ENCODE measurements around the gene WNT7B.

WNT7B gene

DNA sequence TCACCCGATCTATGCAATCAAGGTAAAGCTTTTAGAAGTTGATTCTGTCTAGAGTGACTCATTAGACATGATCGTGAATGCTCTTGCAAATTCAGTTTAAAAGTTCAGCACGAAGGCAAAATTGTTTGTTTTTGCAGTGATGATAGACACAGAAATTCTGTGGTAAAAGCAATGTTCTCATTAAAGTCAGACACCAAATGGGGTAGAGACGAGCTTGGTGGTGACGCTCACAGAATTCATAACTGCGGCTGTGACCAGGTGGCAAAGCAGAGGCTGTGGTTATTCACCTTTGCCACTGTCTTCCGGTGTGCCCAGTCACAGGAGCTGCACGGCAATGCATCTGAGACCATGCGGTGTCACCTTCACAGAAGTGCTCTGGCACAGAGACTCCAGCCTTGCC is 83.4 kb downstream of the WNT7B start:
- WGBS (ENCODE audit: insufficient coverage, insufficient read length): no CpG with 5 or more reads among the region's 9 CpGs
- Histone ChIP-seq H3K4me1 (ENCODE audit: control insufficient read depth, insufficient read depth, low read length) (peaks cover 5% of the 10 kb centered on the region; the same call in 1 of the 2 replicates), H3K27me3 (ENCODE audit: control insufficient read depth, insufficient read depth, low read length) (no peaks in the 10 kb centered on the region), H3K27ac (ENCODE audit: low read length) (no peak overlapping the region), H3K36me3 (ENCODE audit: control insufficient read depth, insufficient read depth, low read length) (no peaks in the 10 kb centered on the region), H3K4me3 (ENCODE audit: low read length) (no peak overlapping the region), H3K9me3 (ENCODE audit: control insufficient read depth, insufficient read depth, low read length) (no peaks in the 10 kb centered on the region)
- DNase-seq (ENCODE audit: low read depth, low spot score): no peak

GRCh38 chr22:45892681-45893461 is 84.1 kb downstream of the WNT7B start:
- WGBS (ENCODE audit: insufficient coverage, insufficient read length): no CpG with 5 or more reads among the region's 16 CpGs

DNA sequence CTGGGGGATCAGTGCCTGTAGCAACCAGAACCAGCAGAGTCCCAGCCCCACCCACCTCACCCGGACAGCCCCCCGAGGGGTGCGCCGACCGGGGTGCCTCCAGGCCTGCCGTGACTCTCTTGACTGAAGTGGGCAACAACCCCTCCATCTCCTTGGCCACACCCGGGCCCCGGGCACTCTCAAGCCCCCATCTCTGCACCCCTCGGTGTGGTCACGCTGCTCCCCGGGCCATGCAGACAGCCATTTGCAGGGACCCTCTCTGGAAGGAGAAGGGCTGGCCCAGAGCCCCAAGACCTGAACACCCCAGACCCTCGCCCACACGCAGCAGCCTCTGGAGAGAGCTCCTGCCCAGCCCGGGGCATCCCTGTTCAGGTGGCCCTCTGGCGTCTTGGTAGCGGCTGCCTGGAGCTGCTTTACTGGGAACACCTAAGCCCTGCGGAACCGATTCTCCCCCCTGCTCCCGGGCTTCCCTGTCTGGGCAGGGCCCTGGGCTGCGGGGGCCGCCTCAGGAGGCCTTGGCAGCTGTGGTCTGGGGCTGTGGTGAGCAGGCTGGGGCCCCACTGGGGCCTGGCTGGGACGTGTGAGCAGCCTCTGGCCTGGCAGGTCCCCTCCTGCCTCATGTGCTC is 84.9 kb downstream of the WNT7B start:
- Histone ChIP-seq H3K4me3 (ENCODE audit: low read length) (no peak overlapping the region), H3K27me3 (ENCODE audit: control insufficient read depth, insufficient read depth, low read length) (no peaks in the 10 kb centered on the region), H3K9me3 (ENCODE audit: control insufficient read depth, insufficient read depth, low read length) (no peaks in the 10 kb centered on the region), H3K4me1 (ENCODE audit: control insufficient read depth, insufficient read depth, low read length) (peaks cover 5% of the 10 kb centered on the region; the same call in 1 of the 2 replicates), H3K27ac (ENCODE audit: low read length) (no peak overlapping the region), H3K36me3 (ENCODE audit: control insufficient read depth, insufficient read depth, low read length) (no peaks in the 10 kb centered on the region)
- no CpG with 5 or more reads among the region's 22 CpGs for WGBS (ENCODE audit: insufficient coverage, insufficient read length)
- no peak for DNase-seq (ENCODE audit: low read depth, low spot score)

More at GRCh38 chr22:45892681-45893461, 84.1 kb downstream of the WNT7B start:
- peaks cover 5% of the 10 kb centered on the region; the same call in 1 of the 2 replicates for H3K4me1 ChIP-seq (ENCODE audit: control insufficient read depth, insufficient read depth, low read length)
- H3K27ac ChIP-seq (ENCODE audit: low read length): no peak overlapping the region
- H3K9me3 ChIP-seq (ENCODE audit: control insufficient read depth, insufficient read depth, low read length): no peaks in the 10 kb centered on the region
- H3K27me3 ChIP-seq (ENCODE audit: control insufficient read depth, insufficient read depth, low read length): no peaks in the 10 kb centered on the region
- no peak overlapping the region for H3K4me3 ChIP-seq (ENCODE audit: low read length)
- H3K36me3 ChIP-seq (ENCODE audit: control insufficient read depth, insufficient read depth, low read length): no peaks in the 10 kb centered on the region
- no peak for DNase-seq (ENCODE audit: low read depth, low spot score)

DNA sequence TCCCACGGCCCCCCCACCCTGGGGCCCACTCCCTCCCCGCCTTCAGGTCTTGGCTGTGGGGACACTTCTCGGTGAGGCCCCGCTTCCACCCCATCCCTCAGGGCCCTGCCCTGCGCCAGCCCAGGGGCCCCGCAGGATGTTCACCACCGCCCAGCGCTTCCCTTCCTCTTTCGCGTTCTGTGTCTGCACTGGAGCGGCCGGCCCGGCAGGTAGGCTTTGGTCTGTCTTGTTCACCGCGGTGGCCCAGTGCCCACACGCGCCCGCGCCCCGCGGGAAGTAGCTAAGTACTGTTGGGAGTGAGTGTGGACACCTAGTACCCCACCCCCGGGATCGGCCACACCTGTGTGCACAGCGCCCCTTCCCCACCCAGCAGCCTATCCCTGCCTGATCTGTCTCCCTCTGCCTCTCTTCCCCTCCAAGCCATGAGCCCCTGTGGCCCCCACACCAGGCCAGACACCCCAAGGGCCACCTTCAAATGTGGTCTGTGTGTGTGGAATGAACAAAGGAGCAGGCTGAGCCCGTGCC is 85.4 kb downstream of the WNT7B start:
- no peak for DNase-seq (ENCODE audit: low read depth, low spot score)
- Histone ChIP-seq H3K27ac (ENCODE audit: low read length) (no peak overlapping the region), H3K36me3 (ENCODE audit: control insufficient read depth, insufficient read depth, low read length) (no peaks in the 10 kb centered on the region), H3K4me3 (ENCODE audit: low read length) (no peak overlapping the region), H3K9me3 (ENCODE audit: control insufficient read depth, insufficient read depth, low read length) (no peaks in the 10 kb centered on the region), H3K27me3 (ENCODE audit: control insufficient read depth, insufficient read depth, low read length) (no peaks in the 10 kb centered on the region), H3K4me1 (ENCODE audit: control insufficient read depth, insufficient read depth, low read length) (peaks cover 3% of the 10 kb centered on the region; the same call in 1 of the 2 replicates)
- no CpG with 5 or more reads among the region's 25 CpGs for WGBS (ENCODE audit: insufficient coverage, insufficient read length)

DNA sequence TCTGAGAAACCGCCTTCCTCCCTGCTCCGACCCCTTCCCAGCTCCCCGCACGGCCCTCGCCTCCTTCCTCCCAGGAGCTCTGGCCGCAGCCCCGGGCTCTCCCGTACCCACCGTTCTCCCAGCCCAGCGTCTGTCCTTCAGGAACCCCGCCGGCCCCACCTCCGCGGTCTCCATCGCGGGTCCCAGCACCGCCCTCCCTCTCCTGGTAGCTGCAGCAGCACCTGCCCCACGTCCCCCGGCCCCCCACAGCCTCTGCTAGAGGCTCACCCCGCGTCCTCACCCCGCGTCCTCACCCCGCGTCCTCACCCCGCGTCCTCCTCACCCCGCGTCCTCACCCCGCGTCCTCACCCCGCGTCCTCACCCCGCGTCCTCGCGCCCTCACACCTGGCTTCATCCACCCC is 85.9 kb downstream of the WNT7B start:
- no peak overlapping the region for H3K27ac ChIP-seq (ENCODE audit: low read length)
- DNase-seq (ENCODE audit: low read depth, low spot score): no peak
- peaks cover under 1% of the 10 kb centered on the region; the same call in 1 of the 2 replicates for H3K4me1 ChIP-seq (ENCODE audit: control insufficient read depth, insufficient read depth, low read length)
- H3K9me3 ChIP-seq (ENCODE audit: control insufficient read depth, insufficient read depth, low read length): no peaks in the 10 kb centered on the region
- H3K4me3 ChIP-seq (ENCODE audit: low read length): no peak overlapping the region
- no CpG with 5 or more reads among the region's 37 CpGs for WGBS (ENCODE audit: insufficient coverage, insufficient read length)
- H3K27me3 ChIP-seq (ENCODE audit: control insufficient read depth, insufficient read depth, low read length): no peaks in the 10 kb centered on the region
- H3K36me3 ChIP-seq (ENCODE audit: control insufficient read depth, insufficient read depth, low read length): no peaks in the 10 kb centered on the region

GRCh38 chr22:45890351-45890635 is 86.7 kb downstream of the WNT7B start:
- no peak overlapping the region for H3K27ac ChIP-seq (ENCODE audit: low read length)
- DNase-seq (ENCODE audit: low read depth, low spot score): no peak
- no peaks in the 10 kb centered on the region for H3K36me3 ChIP-seq (ENCODE audit: control insufficient read depth, insufficient read depth, low read length)
- 92% methylated on average over 11 of the region's 26 CpGs for WGBS (ENCODE audit: insufficient coverage, insufficient read length)
- no peaks in the 10 kb centered on the region for H3K9me3 ChIP-seq (ENCODE audit: control insufficient read depth, insufficient read depth, low read length)
- no peaks in the 10 kb centered on the region; the same call in 1 of the 2 replicates for H3K4me1 ChIP-seq (ENCODE audit: control insufficient read depth, insufficient read depth, low read length)
- no peaks in the 10 kb centered on the region for H3K27me3 ChIP-seq (ENCODE audit: control insufficient read depth, insufficient read depth, low read length)
- H3K4me3 ChIP-seq (ENCODE audit: low read length): no peak overlapping the region

- H3K27ac ChIP-seq (ENCODE audit: low read length): no peak overlapping the region
- DNase-seq (ENCODE audit: low read depth, low spot score): no peak
- H3K27me3 ChIP-seq (ENCODE audit: control insufficient read depth, insufficient read depth, low read length): no peaks in the 10 kb centered on the region
- no peaks in the 10 kb centered on the region for H3K36me3 ChIP-seq (ENCODE audit: control insufficient read depth, insufficient read depth, low read length)
- H3K4me1 ChIP-seq (ENCODE audit: control insufficient read depth, insufficient read depth, low read length): no peaks in the 10 kb centered on the region; the same call in 1 of the 2 replicates
- H3K4me3 ChIP-seq (ENCODE audit: low read length): no peak overlapping the region
- WGBS (ENCODE audit: insufficient coverage, insufficient read length): no CpG with 5 or more reads among the region's 56 CpGs
- H3K9me3 ChIP-seq (ENCODE audit: control insufficient read depth, insufficient read depth, low read length): no peaks in the 10 kb centered on the region
Measured at GRCh38 chr22:45889539-45890350, 87.2 kb downstream of the WNT7B start.

GRCh38 chr22:45889093-45889538 is 87.8 kb downstream of the WNT7B start:
- H3K4me1 ChIP-seq (ENCODE audit: control insufficient read depth, insufficient read depth, low read length): no peaks in the 10 kb centered on the region; the same call in 1 of the 2 replicates
- no peaks in the 10 kb centered on the region for H3K9me3 ChIP-seq (ENCODE audit: control insufficient read depth, insufficient read depth, low read length)
- DNase-seq (ENCODE audit: low read depth, low spot score): no peak
- H3K27ac ChIP-seq (ENCODE audit: low read length): no peak overlapping the region
- no CpG with 5 or more reads among the region's 10 CpGs for WGBS (ENCODE audit: insufficient coverage, insufficient read length)
- H3K36me3 ChIP-seq (ENCODE audit: control insufficient read depth, insufficient read depth, low read length): no peaks in the 10 kb centered on the region
- no peak overlapping the region for H3K4me3 ChIP-seq (ENCODE audit: low read length)
- no peaks in the 10 kb centered on the region for H3K27me3 ChIP-seq (ENCODE audit: control insufficient read depth, insufficient read depth, low read length)

- H3K36me3 ChIP-seq (ENCODE audit: control insufficient read depth, insufficient read depth, low read length): no peaks in the 10 kb centered on the region
- H3K27ac ChIP-seq (ENCODE audit: low read length): no peak overlapping the region
- WGBS (ENCODE audit: insufficient coverage, insufficient read length): no CpG with 5 or more reads among the region's 27 CpGs
- DNase-seq (ENCODE audit: low read depth, low spot score): no peak
- no peaks in the 10 kb centered on the region; the same call in 1 of the 2 replicates for H3K4me1 ChIP-seq (ENCODE audit: control insufficient read depth, insufficient read depth, low read length)
- H3K27me3 ChIP-seq (ENCODE audit: control insufficient read depth, insufficient read depth, low read length): no peaks in the 10 kb centered on the region
- H3K9me3 ChIP-seq (ENCODE audit: control insufficient read depth, insufficient read depth, low read length): no peaks in the 10 kb centered on the region
- no peak overlapping the region for H3K4me3 ChIP-seq (ENCODE audit: low read length)
Measured at GRCh38 chr22:45888221-45889092, 88.5 kb downstream of the WNT7B start.
